GM19395 (cell line): ENCODE results near the gene ADCY5.

ENCODE experiments used
- ATAC-seq: cut with Tn5 transposase; IDR thresholded peaks from one replicate; pipeline ENCODE4 v1.9.1; 2021; ENCODE audit warnings: mild to moderate bottlenecking, moderate library complexity; ENCODE audit not compliant: unreplicated experiment

Gene ADCY5

GRCh38 chr3:123411340-123412040, 37.4 kb downstream of the ADCY5 start:
- ATAC-seq = no peak

GRCh38 chr3:123410149-123410515, 38.8 kb downstream of the ADCY5 start:
- no peak for ATAC-seq

DNA sequence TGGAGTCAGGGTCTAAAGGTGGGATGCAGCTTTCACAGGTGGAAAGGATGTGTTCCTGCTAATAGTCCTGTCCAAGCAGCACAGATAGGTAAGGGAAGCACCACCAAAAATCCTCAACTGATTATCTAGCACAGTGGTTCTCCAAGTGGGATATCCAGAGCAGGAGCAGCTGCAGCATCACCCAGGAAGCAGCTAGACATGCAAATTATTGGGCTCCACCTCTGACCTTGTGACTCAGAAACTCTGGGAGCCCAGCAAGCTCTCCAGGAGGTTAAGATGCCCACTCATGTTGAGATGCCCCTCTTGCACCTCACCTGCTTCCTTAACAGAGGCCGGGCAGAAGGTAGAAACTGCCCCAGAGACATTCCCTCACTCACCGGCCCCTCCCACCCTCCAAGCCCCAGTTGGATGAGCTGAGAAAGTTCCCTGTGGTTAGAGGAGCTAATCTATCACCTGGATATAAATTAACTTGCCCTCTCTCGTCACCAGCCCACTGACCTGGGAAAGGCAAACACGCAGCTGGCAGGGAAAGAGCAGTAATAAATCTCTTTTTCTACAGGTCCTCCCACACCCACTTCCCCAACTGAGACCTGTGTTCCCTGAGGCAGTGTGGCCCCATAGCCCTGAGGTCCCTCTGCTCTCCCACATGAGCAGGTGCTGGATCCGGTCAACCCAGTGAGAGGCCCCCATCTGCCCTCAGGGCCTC, 39.3 kb downstream of the ADCY5 start:
- no peak for ATAC-seq

GRCh38 chr3:123406598-123406997, 42.3 kb downstream of the ADCY5 start:
- ATAC-seq = no peak

DNA sequence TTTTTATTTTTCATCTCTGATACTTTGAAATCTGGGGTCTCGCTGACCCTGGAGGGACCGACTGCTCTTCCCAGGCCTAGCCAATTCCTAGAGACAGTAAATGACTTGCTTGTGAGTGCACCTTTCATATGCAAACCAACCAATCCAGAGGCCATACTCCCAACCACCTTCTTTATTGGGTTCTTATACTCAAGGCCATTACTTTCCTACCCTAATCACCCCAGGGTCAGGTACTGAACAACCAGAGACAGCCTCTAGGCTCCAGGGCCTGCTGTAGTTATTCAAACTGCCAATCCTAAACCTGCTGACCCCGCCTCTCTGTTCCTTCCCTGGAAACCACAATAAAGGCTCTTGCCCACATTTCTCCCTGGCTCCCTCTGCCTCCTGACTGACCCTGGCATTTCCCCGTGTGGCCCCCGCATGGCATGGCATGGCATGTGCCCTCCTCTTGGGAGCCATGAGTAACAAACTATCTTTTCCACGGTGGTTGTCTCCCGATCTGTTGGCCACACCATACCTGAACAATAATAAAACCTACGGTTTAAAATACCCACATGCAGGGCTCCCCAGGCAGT, 42.9 kb downstream of the ADCY5 start:
- no peak for ATAC-seq

DNA sequence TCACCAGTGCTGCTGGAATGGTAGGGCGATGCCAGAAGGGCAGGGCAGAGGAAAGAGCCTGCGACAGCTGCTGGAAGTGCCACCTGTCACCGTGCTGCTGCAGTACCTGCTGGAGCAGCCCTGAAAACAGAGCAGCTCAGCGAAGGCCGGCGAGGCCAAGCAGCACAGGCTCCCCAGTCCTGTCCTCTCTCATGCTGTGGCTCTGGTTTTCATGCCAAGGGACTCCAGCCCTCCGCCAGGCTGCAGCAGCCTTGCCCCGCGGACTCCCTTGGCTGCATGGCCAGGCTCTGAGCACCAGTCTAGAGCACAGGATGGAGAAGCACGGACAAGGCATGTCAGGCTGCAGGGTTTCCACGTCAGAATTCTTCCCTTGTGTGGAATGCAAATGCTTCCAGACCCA, 43.9 kb downstream of the ADCY5 start:
- no peak for ATAC-seq

- no peak for ATAC-seq
Observed at GRCh38 chr3:123404391-123404790, 44.5 kb downstream of the ADCY5 start.

DNA sequence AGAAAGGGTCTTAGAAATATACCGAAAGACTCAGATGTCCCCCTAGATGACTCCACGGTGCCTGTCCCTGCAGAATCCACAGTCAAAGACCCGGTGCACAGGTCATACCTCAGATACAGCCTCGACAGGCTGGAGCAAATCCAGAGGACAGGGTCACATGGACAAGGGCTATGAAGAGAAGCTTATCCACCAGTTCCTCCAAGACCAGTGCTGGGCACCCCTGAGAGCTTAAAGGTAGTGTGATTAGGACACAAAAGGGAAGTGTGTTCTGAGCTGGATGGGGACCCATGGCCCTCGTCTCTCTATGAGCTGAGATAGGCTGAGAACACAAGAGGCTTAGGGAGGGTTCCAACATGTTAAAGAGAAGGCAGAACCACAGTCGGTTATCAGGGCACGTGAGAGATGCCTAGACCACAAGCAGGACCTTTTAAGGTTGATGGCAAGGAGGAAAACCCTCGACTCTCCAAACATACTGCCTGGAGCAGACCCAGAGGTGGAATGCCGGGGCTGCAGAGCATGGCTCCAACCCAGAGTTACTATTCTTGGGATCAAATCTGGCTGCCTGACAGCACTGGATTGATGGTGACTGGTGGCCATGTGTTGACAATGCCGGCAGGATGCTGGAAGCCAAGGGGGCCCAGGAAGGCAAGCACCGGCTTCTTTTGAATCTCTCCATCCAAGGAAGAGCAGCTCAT, 46.9 kb downstream of the ADCY5 start:
- no peak for ATAC-seq

GRCh38 chr3:123400169-123400568, 48.7 kb downstream of the ADCY5 start:
- ATAC-seq = no peak

DNA sequence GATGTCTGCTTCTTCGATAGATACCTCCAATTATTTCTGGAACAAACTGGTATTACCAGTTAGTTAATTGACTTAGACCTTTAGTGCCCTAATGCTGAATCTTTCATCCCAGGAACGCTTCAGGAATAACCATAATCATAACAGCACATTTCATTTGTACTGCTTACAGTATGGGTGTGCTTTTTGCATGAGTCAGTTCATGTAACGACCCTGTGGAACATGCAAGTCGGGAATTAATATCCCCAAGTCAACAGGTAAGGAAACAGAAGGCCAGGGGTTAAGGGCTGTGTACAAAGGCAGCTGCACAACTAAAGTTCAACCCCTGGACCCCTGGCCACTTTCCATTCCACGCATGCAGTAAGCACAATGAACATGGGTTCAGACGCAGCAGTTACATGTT, 49.2 kb downstream of the ADCY5 start:
- no peak for ATAC-seq

DNA sequence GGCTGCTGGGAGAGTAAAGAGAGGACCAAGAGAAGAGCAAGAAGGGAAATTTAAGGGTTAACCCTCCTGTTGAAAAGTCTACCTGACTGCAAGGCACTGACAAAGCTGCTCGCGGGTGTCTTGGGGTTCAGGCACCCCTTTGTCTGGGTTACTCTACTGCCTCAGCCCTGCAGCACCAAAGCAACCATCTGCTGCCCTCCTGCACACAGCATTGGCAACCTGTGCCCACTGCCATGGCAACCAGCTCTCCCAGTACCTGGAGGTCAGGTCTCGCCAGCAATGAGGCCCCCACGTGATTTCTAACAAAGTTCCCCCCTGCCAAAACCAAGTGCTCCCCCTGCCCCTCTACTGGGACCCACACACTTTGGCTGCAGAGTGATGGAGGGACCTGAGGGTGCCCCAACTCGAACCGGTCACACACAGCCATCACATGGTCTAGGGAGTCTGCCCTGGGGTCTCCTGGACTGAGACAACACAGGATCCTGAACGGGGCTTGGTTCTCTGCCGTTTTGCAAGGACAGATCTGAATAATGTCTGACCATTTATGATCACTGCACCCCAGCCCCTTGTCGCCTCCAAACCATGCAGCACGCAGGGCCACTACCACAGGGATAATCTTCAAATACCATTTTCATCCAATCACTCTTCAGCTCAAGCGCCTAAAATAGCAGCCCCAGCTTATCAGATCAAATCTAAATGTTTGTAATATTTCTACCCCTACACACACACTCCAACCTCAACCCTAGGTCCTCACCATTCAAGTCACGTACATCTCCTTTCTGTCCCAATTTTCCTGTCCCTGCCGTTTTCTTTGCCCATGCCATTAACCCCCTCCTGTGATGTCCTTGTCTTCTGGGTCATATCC, 50.7 kb downstream of the ADCY5 start:
- ATAC-seq = no peak

GRCh38 chr3:123397050-123397590, 51.8 kb downstream of the ADCY5 start:
- no peak for ATAC-seq

DNA sequence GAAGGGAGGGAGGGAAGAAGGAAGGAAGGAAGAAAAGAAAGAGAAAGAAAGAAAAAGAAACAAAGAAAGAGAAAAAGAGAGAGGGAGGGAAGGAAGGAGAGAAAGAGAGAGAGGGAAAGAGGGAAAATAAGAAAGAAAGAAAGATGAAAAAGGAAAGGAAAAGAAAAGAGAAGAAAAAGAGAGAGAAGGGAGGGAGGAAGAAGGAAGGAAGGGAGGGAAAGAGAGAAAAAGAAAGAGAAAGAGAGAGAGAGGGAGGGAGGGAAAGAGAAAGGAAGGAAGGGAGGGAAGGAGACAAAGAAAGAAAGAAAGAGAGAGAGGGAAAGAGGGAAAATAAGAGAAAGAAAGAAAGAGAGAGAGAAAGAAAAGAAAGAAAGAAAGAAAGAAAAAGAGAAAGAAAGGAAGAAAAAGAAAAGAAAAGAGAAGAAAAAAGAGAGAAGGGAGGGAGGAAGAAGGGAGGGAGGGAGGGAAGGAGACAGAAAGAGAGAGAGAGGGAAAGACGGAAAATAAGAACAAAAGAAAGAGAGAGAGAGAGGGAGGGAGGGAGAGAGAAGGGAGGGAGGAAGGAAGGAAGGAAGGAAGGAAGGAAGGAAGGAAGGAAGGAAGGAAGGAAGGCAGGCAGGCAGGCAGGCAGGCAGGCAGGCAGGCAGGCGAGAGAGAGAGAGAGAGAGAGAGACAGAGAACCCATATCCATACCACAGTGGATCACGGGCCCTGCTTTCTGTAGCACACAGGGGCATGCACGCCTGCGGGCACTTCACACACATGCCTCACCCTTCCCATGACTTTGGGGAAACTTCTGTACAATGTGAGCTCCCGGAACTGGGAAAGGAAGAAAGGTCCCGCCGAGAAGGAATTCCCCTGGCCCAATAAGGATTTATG, 52.5 kb downstream of the ADCY5 start:
- ATAC-seq = no peak

GRCh38 chr3:123395235-123395634, 53.7 kb downstream of the ADCY5 start:
- ATAC-seq = no peak

- no peak for ATAC-seq
Observed at GRCh38 chr3:123394391-123395020, 54.4 kb downstream of the ADCY5 start.

DNA sequence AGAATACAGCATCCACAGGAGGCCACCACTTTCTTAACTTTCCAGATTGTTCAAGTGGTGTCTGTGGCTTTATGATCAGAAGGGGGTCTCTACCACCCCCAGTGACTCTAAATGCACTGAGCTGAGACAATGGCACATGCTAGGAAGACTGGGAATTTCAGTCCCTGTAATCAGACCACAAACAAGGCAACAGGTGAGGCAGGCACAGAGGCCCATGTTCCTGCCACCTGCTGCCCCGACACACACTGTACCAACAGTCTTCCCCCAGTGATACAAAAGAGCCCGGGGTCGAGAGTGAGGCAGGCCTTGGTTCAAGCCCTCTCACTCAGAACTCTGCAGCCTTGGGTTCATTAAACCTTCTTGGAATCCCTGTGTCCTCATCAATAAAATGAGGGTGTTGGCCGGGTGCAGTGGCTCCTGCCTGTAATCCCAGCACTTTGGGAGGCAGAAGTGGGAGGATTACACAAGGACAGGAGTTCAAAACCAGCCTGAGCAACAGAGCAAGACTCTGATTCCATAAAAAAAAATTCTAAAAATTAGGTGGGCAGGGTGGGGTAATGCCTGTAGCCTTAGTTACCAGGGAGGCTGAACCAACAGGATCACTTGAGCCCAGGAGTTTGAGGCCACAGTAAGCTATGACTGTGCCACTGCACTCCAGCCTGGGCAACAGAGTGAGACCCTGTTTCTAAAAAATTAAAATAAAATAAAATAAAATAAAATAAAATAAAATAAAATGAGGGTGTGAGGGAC, 55.8 kb downstream of the ADCY5 start:
- no peak for ATAC-seq

- ATAC-seq = no peak
Observed at GRCh38 chr3:123392368-123392767, 56.5 kb downstream of the ADCY5 start.

DNA sequence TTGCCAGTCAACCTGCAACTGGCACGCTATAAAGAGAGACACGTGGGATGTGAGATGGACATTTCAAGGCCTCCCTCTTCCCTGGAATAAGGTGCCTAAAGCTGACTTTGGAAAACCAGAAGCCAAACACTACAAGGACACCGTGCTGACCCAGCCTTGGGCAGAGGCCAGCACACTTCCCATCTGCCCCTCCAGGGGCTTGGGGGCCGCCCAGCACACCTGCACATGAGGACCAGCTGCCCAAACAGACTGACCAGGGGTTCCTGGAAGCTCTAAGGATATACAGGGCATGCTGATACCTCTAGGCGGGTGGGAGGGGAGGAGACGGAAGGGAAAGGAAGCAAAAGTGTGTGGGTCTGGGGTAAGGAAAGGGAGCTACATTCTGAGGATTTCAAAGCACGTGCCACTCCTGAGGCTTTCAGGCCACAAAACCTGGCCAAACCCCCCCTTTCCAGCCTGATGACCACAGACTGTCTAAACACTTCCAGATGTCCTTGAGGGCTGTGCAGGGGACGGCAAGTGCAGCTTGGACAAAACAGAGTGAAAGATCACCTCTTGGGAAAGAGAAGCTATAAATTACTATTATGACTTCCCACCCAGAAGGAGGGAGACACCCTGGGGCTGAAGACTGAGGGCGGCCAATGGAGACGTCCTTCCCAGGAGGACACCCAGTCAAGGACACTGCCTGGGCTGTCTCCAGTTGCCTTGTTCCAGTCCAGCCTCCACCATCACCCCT, 57.9 kb downstream of the ADCY5 start:
- ATAC-seq = no peak
